NT2/D1 (cell line): Measurements from ENCODE around the gene FHDC1.

ENCODE experiments used
- SUZ12 ChIP-seq: IDR thresholded peaks from 2 replicates; pipeline ENCODE4 v1.6.1; 2011; ENCODE audit not compliant: insufficient read length, insufficient read depth; ENCODE audit errors: extremely low read depth
- YY1 ChIP-seq: IDR thresholded peaks from 2 replicates; pipeline ENCODE4 v1.6.1; 2011; ENCODE audit not compliant: insufficient read length, insufficient read depth
- ZNF274 ChIP-seq: IDR thresholded peaks from 2 replicates; pipeline ENCODE4 v1.6.1; 2011; ENCODE audit warnings: mild to moderate bottlenecking, low read depth, low read length

- TF ChIP-seq YY1 (no peak), ZNF274 (no peak), SUZ12 (no peak)
Observed at GRCh38 chr4:152920768-152921167, 15.4 kb upstream of the FHDC1 start.
